Ovary (tissue), 9 donors: Measurements from ENCODE around the gene NME7. TPM values are rescaled to one million over a fixed set of nuclear protein-coding genes. Genes with fewer than 3 reads are reported as not detected.

Experiments used
- DNase-seq, 5 donors: peaks; one replicate each; pipeline ENCODE4 v3.0.0-alpha.2; 2019 to 2020
- H3K27ac ChIP-seq, 2 donors: fragments of 200-600 bp; one replicate each; pipeline versions ENCODE4 v1.5.1 to v1.8.0; 2019 to 2022
- H3K27me3 ChIP-seq: fragments of 200-600 bp; one replicate; pipeline ENCODE4 v1.8.0; 2022
- H3K36me3 ChIP-seq: fragments of 200-600 bp; sonication (generic); one replicate; pipeline ENCODE4 v1.5.1; 2019
- H3K4me1 ChIP-seq: one replicate; pipeline ENCODE4 v1.8.1; 2013; ENCODE audit warnings: mild to moderate bottlenecking, moderate library complexity; ENCODE audit not compliant: insufficient read depth
- H3K4me3 ChIP-seq: fragments of 200-600 bp; sonication (generic); one replicate; pipeline ENCODE4 v1.5.1; 2017
- H3K9me3 ChIP-seq, 2 donors: fragments of 200-600 bp in 1 of 2; sonication (generic) in 1 of 2; one replicate each; pipeline versions ENCODE4 v1.5.1 to v1.8.1; 2013 to 2019; ENCODE audit warnings: mild to moderate bottlenecking in 1 of 2, moderate library complexity in 1 of 2
- EP300 ChIP-seq: sonication (generic); formaldehyde crosslinking; IDR thresholded peaks from one replicate; pipeline ENCODE4 v1.6.1; 2017; ENCODE audit warnings: antibody characterized with exemption
- POLR2A ChIP-seq: fragments of 450-650 bp; IDR thresholded peaks from one replicate; pipeline ENCODE4 v1.6.1; 2017; ENCODE audit warnings: antibody characterized with exemption, mild to moderate bottlenecking, moderate library complexity
- WGBS, 3 donors: extraction: QIAGEN DNeasy Blood & Tissue Kit in 1 of 3; methylation state at CpG; one replicate each; pipeline versions ENCODE4 v1.1.5 to v1.1.7; 2013 to 2017; 5-methylcytosine and 5-hydroxymethylcytosine counted together
- intact Hi-C, 4 donors: fragments of 100-400 bp; cut with DNase I; formaldehyde crosslinking; loops; one replicate each; pipeline versions ENCODE4 v1.11.0 to v1.15.1; 2022 to 2023
- polyA plus RNA-seq, 2 donors: library from polyadenylated mRNA; stranded (reverse); fragments of 200-250 nt in 1 of 2; fragments of 350-450 nt in 1 of 2; fragmentation: Illumina TruSeq in 1 of 2; extraction: RNeasy Lipid Tissue Mini Kit (QIAGEN cat#74804) in 1 of 2; gene quantifications; one replicate each; pipeline ENCODE4 v1.2.3, GENCODE V29; 2013 to 2014
- total RNA-seq, 7 donors: library from RNA; depleted of rRNA in 2 of 7; stranded (reverse); fragments of >200 nt in 2 of 7; fragmentation: NEBNext Ultra II Directional in 3 of 7; extraction: Animal tissue kit (Norgen Biotek cat#: 25700) in 3 of 7; gene quantifications; one replicate each; pipeline versions ENCODE4 v1.1.0 to v1.2.4, GENCODE V29; 2016 to 2023
- TF ChIP-seq, protein P1 (sequence below), 3 donors: fragments of 450-650 bp in 2 of 3; fragments of 200-600 bp in 1 of 3; IDR thresholded peaks; one replicate each; pipeline versions ENCODE4 v1.5.1 to v1.8.0; 2016 to 2022; ENCODE audit warnings: antibody characterized with exemption in 3 of 3, mild to moderate bottlenecking in 1 of 3
- donor health status: DM: no; HTN: no; CAD: no; lungs with moderate emphysema.
- donor health status: DM: no; HTN: no; CAD: no.
- donor health status: Bipolar disorder and iron deficiency.
- donor health status: DM: yes; HTN: yes; CAD: no.
- donor health status: DM: no; HTN: no; CAD: no.
- donor health status: DM: yes; HTN: yes; CAD: no.

NME7 gene
- total and polyA plus RNA-seq, 9 donors = 14.2 to 30.0 (median 18.4) TPM

- intact Hi-C loops = loop anchor here in 2 of 4 donors (10.0 kb wide), 2 partner anchors 385 to 495 kb away; partner anchors contain the start of gene SLC19A2 (in 1 of the 2)
- TF ChIP-seq, protein P1, sequence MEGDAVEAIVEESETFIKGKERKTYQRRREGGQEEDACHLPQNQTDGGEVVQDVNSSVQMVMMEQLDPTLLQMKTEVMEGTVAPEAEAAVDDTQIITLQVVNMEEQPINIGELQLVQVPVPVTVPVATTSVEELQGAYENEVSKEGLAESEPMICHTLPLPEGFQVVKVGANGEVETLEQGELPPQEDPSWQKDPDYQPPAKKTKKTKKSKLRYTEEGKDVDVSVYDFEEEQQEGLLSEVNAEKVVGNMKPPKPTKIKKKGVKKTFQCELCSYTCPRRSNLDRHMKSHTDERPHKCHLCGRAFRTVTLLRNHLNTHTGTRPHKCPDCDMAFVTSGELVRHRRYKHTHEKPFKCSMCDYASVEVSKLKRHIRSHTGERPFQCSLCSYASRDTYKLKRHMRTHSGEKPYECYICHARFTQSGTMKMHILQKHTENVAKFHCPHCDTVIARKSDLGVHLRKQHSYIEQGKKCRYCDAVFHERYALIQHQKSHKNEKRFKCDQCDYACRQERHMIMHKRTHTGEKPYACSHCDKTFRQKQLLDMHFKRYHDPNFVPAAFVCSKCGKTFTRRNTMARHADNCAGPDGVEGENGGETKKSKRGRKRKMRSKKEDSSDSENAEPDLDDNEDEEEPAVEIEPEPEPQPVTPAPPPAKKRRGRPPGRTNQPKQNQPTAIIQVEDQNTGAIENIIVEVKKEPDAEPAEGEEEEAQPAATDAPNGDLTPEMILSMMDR (IDR thresholded peaks at IDR 0.05) = no peak
- H3K9me3 ChIP-seq = no peaks in the 10 kb centered on the region
- no peaks in the 10 kb centered on the region for H3K27me3 ChIP-seq
- no peaks in the 10 kb centered on the region for H3K4me1 ChIP-seq
- H3K4me3 ChIP-seq = no peak overlapping the region
- no peak overlapping the region for H3K27ac ChIP-seq
- DNase-seq = no peak
- WGBS, 3 donors = 75 to 85% (median 79%) methylated on average over 1 of the region's 1 CpG
- no peaks in the 10 kb centered on the region for H3K36me3 ChIP-seq
Measured at GRCh38 chr1:169100208-169100607, 267.4 kb downstream of the NME7 start.

- H3K4me1 ChIP-seq = no peaks in the 10 kb centered on the region
- TF ChIP-seq EP300 (no peak), POLR2A (no peak)
- TF ChIP-seq, protein P1 (IDR thresholded peaks at IDR 0.05) = no peak
- H3K27me3 ChIP-seq = no peaks in the 10 kb centered on the region
- no peaks in the 10 kb centered on the region for H3K36me3 ChIP-seq
- H3K9me3 ChIP-seq = no peaks in the 10 kb centered on the region
- DNase-seq = no peak
- 45 to 64% (median 56%) methylated on average over 2 of the region's 2 CpGs for WGBS, 3 donors
- no peak overlapping the region for H3K27ac ChIP-seq
- intact Hi-C loops = no loop called here
- H3K4me3 ChIP-seq = no peak overlapping the region
Measured at GRCh38 chr1:169099561-169099960, 268.0 kb downstream of the NME7 start.

DNA sequence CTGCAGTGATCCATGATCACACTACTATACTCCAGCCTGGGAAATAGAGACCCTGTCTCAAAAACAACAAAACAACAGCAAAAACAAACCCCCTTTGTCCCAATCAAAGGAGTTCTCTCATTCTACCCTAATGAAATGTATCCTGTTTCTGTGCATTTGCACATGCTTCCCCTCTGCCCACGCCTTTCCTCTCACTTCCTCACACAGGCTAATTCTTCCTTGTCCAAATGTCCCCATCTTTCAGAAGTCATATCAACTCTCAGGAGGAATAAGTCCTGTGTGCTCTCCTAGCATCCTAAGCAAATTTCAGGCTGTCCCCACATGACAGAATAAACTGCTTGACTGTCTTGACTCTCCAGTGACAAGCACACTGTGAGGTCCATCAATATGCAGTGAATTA is 269.2 kb downstream of the NME7 start:
- Histone ChIP-seq H3K27ac (no peak overlapping the region), H3K27me3 (no peaks in the 10 kb centered on the region), H3K36me3 (no peaks in the 10 kb centered on the region), H3K4me1 (no peaks in the 10 kb centered on the region), H3K9me3 (no peaks in the 10 kb centered on the region), H3K4me3 (no peak overlapping the region)
- TF ChIP-seq EP300 (no peak), POLR2A (no peak)
- TF ChIP-seq, protein P1 (IDR thresholded peaks at IDR 0.05) = no peak
- DNase-seq = no peak
- 89 to 97% (median 93%) methylated on average over 1 of the region's 1 CpG for WGBS, 3 donors
- intact Hi-C loops = no loop called here

- WGBS, 3 donors = 74 to 82% (median 78%) methylated on average over 4 of the region's 4 CpGs
Measured at GRCh38 chr1:169094897-169095569, 272.6 kb downstream of the NME7 start.

More at GRCh38 chr1:169094897-169095569, 272.6 kb downstream of the NME7 start:
- no peak for TF ChIP-seq EP300
- TF ChIP-seq POLR2A = no peak
- TF ChIP-seq, protein P1 (IDR thresholded peaks at IDR 0.05) = no peak
- H3K27ac ChIP-seq = no peak overlapping the region
- H3K9me3 ChIP-seq = no peaks in the 10 kb centered on the region
- no peaks in the 10 kb centered on the region for H3K4me1 ChIP-seq
- H3K4me3 ChIP-seq = no peak overlapping the region
- intact Hi-C loops = no loop called here
- H3K36me3 ChIP-seq = no peaks in the 10 kb centered on the region
- H3K27me3 ChIP-seq = no peaks in the 10 kb centered on the region
- no peak for DNase-seq
